Measurements from ENCODE around the gene ATG16L2. TPM values are rescaled to one million over a fixed set of nuclear protein-coding genes. Genes with fewer than 3 reads are reported as not detected.

ATG16L2 gene
- total RNA-seq, 4 donors from 2014 or later, result 26.9 to 60.0 (median 36.6) TPM

- Histone ChIP-seq H3K4me3 (no peak overlapping the region), H3K4me1 (peaks cover 0 to 28% (median 12%) of the 10 kb centered on the region in 4 donors), H3K36me3 (peaks cover 0 to 52% (median 0%) of the 10 kb centered on the region in 3 donors), H3K27me3 (no peaks in the 10 kb centered on the region), H3K9me3 (no peaks in the 10 kb centered on the region), H3K27ac (peak overlapping the region in 1 of 4 donors; percentile 86)
- WGBS, 2 donors, result 88 to 91% methylated on average over 8 to 9 of the region's 9 CpGs
- TF ChIP-seq POLR2A (IDR thresholded peaks at IDR 0.05), result no peak
- TF ChIP-seq, protein P1, sequence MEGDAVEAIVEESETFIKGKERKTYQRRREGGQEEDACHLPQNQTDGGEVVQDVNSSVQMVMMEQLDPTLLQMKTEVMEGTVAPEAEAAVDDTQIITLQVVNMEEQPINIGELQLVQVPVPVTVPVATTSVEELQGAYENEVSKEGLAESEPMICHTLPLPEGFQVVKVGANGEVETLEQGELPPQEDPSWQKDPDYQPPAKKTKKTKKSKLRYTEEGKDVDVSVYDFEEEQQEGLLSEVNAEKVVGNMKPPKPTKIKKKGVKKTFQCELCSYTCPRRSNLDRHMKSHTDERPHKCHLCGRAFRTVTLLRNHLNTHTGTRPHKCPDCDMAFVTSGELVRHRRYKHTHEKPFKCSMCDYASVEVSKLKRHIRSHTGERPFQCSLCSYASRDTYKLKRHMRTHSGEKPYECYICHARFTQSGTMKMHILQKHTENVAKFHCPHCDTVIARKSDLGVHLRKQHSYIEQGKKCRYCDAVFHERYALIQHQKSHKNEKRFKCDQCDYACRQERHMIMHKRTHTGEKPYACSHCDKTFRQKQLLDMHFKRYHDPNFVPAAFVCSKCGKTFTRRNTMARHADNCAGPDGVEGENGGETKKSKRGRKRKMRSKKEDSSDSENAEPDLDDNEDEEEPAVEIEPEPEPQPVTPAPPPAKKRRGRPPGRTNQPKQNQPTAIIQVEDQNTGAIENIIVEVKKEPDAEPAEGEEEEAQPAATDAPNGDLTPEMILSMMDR (IDR thresholded peaks at IDR 0.05), result no peak
- no peak for TF ChIP-seq EP300 (IDR thresholded peaks at IDR 0.05)
- no peak for DNase-seq (ENCODE audit: low spot score in 2 of 2)
Observed at GRCh38 chr11:72823105-72823804, 9.0 kb downstream of the ATG16L2 start.

GRCh38 chr11:72824020-72824419 is 9.8 kb downstream of the ATG16L2 start:
- no peak for DNase-seq (ENCODE audit: low spot score in 2 of 2)

GRCh38 chr11:72824811-72825505 is 10.7 kb downstream of the ATG16L2 start:
- no peaks in the 10 kb centered on the region for H3K9me3 ChIP-seq
- H3K36me3 ChIP-seq, result peaks cover 0 to 52% (median 0%) of the 10 kb centered on the region in 3 donors
- TF ChIP-seq EP300 (IDR thresholded peaks at IDR 0.05) (no peak), POLR2A (IDR thresholded peaks at IDR 0.05) (no peak)
- TF ChIP-seq, protein P1 (IDR thresholded peaks at IDR 0.05), result no peak
- WGBS, 2 donors, result 70 to 77% methylated on average over 12 to 15 of the region's 15 CpGs
- no peak overlapping the region for H3K27ac ChIP-seq
- no peak for DNase-seq (ENCODE audit: low spot score in 2 of 2)
- peaks cover 0 to 33% (median 12%) of the 10 kb centered on the region in 4 donors for H3K4me1 ChIP-seq
- no peak overlapping the region for H3K4me3 ChIP-seq
- H3K27me3 ChIP-seq, result no peaks in the 10 kb centered on the region

More at GRCh38 chr11:72824020-72824419, 9.8 kb downstream of the ATG16L2 start:
- Histone ChIP-seq H3K27me3 (no peaks in the 10 kb centered on the region), H3K9me3 (no peaks in the 10 kb centered on the region), H3K4me3 (no peak overlapping the region), H3K4me1 (peaks cover 0 to 33% (median 12%) of the 10 kb centered on the region in 4 donors), H3K36me3 (peaks cover 0 to 52% (median 0%) of the 10 kb centered on the region in 3 donors), H3K27ac (no peak overlapping the region)
- TF ChIP-seq POLR2A (IDR thresholded peaks at IDR 0.05) (no peak), EP300 (IDR thresholded peaks at IDR 0.05) (no peak)
- TF ChIP-seq, protein P1 (IDR thresholded peaks at IDR 0.05), result no peak
- WGBS, 2 donors, result 59 to 86% methylated on average over 3 to 7 of the region's 7 CpGs

DNA sequence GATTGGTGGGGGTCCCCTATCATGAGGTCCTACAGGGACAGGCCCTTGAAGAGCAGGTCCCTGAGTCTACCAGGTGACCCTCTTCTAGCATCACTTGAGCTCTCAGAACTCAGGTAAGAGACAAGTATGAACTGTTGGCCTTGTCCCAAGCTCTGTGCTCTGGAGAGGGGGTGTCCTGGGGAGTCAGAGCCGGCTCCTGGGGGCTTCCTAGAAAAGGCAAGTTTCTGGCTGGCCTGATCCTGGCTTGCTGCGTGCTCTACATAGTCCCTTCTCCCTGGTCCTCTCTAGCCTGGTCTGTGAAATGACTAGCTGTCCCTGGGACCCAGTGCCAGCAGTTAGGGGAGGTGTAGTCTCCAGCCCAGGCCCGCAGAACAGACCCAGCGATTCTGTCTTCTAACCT is 11.4 kb downstream of the ATG16L2 start:
- Histone ChIP-seq H3K9me3 (no peaks in the 10 kb centered on the region), H3K27me3 (no peaks in the 10 kb centered on the region), H3K4me1 (peaks cover 0 to 33% (median 12%) of the 10 kb centered on the region in 4 donors), H3K4me3 (no peak overlapping the region), H3K27ac (peak overlapping the region in 1 of 4 donors; percentile 11), H3K36me3 (peaks cover 0 to 52% (median 0%) of the 10 kb centered on the region in 3 donors)
- WGBS, 2 donors, result 81 to 85% methylated on average over 4 of the region's 4 CpGs
- no peak for DNase-seq (ENCODE audit: low spot score in 2 of 2)
- no peak for TF ChIP-seq POLR2A (IDR thresholded peaks at IDR 0.05)
- TF ChIP-seq EP300 (IDR thresholded peaks at IDR 0.05), result no peak
- TF ChIP-seq, protein P1 (IDR thresholded peaks at IDR 0.05), result no peak

All from tibial nerve (tissue), 4 donors.